Stimulated activated CD8-positive, alpha-beta memory T cell treated with anti-CD3 and anti-CD28 coated beads, Interleukin-15, amount 100 ng/mL, for 4 hours (primary cell): ENCODE results near the gene NSMF.
A peak's percentile ranks its signal among the peaks of the same experiment; 100 is the strongest.

Experiments
- DNase-seq, 2 donors: peaks; one replicate each; pipeline ENCODE4 v3.0.0-alpha.2; 2020; ENCODE audit warnings: low read depth in 2 of 2

The NSMF gene

DNA sequence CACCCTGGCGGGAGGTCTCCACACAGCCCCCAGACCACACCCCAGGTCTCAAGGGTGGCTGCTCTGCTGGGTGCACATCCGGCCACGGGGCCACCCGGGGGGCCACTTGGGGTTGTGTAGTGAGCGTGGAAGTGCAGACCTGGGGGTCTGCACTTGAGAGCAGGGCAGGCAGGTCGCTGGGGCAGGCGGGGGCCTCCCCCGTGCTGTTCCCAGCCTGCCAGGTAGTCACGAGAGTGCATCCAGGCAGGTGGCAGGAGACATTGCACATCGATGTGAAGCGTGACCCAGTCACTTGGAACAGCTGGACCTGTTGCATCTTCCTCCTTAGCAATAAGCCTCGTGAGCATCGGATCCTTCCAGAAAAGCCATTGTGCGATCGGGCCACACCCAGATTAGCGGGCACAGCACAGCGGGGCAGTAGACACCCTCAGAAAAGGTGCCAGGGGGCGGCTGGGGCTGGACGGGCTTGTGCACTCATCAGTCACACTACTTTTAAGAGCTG, 13.2 kb downstream of the NSMF start:
- no peak for DNase-seq

DNA sequence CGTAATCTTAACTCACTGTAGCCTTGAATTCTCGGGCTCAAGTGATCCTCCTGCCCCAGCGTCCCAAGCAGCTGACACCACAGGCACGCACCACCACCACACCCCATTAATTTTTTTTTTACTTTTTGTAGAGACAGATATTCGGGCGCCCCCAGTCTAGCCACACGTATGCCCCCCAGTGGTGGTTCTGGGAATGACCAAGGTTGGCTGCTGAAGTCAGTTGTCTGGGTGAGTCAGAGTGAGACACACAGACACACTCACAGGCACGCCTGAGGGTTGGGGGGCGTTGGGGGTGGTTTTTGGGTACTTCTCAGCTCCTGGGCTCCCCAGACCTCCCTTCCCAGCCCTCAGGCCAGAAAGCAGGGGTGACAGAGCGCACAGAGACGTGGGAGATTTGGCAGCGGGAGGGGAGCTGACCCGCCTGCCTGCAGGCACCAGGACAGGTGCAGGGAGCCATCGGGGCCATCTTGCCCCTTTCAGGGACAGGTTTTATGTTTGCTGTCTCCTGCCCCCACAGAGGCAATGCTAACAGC, 13.8 kb downstream of the NSMF start:
- DNase-seq: peak; percentile 63 to 77

DNA sequence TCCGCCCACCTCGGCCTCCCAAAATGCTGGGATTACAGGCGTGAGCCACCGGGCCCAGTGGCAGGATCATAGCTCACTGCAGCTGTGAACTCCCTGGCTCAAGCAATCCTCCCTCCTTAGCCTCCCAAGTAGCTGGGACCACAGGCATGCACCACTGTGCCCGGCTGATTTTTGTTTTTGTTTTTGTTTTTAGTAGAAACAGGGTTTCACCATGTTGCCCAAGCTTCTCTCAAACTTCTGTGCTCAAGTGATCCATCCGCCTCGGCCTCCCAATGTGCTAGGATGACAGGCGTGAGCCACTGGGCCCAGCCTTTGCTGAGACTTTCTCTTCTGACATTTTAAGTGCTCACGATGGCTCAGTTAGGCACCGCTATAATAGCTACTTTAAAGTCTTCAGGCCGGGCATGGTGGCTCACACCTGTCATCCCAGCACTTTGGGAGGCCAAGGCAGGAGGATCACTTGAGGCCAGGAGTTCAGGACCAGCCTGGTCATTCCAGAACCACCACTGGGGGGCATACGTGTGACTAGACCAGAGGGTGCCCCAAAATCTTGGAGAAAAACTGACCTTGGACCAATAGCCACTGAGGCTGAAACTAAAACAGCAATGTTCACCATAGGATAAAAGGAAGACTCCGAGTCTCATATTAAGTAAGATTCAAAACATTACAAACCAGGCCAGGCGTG, 14.9 kb downstream of the NSMF start:
- DNase-seq: no peak

DNA sequence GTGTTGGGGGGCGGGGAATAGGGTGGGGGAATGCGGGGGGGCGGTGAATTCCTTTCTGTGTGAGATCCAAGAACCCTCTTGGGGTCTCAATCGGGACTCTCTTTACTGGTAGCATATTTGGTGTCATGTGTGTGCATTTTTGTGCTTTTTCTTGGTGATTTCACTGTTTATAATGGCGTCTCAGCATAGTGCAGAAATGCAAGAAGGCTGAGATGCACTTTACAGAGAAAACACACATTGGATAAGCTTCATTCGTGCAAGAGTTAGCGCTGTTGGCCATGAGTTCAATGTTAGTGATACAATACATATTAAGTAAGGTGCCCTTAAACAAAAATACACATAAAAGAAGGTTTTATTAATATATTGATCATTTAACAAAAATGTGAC, 17.2 kb downstream of the NSMF start:
- DNase-seq: no peak

DNA sequence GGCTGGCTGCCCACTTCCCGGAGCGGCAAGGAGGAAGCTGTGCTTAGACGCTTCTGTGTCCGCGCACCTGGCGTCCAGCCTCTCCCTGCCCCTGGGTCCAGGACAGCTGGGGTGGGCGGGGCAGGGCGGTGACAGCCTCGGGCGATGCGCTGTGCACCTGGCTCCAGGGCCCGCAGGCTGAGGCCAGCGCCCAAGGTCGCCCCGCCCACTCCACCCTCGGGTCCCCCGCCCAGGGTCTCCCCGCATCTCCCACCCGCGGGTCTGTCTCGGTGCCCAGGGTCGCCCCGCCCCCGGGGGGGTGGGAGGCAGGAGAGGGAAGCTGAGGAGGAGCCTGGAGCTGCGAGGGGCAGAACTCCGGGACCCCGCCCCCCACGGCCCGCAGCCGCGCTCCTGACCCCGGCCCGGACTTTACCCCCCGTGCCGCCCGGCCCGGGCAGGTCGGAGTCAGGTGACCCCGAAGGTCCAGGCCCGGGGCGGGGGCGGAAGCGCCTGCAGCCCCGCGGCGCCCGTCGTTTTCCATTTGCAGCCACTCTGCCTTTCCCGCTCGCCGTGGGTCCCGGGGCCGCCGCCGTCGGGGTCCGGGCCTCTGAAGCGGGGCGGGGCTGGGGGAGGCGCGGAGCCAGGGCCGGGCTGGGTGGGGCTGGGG, 17.7 kb downstream of the NSMF start, which contains the start of gene ENTPD8:
Gene ENTPD8, minus strand, starts transcription at position 69 of the 646 bp plus-strand sequence. CDS start 3,072 bp downstream, outside the sequence.
- DNase-seq: no peak

DNA sequence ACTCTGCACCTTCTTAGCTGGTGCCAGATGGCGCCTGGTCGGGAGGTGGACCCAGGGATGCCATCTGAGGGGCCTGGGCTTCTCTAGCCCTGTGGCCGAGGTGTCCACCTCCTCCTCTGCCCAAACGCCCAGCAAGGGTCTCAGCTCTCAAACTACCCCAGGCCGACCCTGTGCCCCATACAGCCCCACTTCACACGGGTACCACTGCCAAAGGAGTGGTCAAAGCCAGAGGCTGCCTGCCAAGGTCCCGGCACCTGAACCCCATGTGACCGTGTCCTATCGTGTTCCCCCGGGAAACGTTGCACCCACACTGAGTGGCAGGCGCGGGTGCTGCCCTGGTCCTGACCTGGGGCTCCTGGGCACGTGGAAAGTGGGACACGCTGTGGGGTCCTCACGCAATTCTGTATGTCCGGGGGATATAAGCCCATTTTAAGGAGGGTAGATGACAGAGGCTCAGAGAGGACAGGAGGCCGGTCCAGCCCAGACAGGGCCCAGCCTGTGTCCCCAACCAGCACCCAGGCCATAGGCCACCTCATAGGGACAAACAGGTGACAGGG, 19.9 kb downstream of the NSMF start:
- DNase-seq: no peak

DNA sequence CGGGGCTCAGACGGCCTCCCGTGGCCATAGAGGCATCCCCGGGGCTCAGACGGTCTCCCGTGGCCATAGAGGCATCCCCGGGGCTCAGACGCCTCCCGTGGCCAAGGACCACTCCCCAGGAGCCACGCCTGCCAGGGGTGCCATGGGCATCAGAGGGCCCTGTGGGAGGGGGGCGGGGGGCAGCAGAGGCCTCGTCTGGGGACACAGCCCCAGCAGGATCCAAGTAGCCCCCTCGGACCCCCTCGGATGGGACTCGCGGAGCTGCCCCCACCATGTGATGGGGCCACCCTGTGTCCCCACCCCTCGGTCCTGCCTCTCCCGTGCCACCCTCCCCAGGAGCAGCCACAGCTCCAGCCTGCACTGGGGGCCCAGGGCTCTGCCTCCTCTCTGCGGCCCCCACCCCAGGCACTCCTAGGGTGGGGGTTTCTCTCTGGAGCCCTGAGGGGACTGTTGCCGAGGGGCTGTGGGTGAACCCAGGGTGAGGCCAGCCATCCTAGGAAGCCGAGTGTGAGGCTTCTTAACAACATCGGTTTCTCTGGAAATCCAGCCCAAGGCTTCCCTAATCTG, 20.5 kb downstream of the NSMF start:
- no peak for DNase-seq

DNA sequence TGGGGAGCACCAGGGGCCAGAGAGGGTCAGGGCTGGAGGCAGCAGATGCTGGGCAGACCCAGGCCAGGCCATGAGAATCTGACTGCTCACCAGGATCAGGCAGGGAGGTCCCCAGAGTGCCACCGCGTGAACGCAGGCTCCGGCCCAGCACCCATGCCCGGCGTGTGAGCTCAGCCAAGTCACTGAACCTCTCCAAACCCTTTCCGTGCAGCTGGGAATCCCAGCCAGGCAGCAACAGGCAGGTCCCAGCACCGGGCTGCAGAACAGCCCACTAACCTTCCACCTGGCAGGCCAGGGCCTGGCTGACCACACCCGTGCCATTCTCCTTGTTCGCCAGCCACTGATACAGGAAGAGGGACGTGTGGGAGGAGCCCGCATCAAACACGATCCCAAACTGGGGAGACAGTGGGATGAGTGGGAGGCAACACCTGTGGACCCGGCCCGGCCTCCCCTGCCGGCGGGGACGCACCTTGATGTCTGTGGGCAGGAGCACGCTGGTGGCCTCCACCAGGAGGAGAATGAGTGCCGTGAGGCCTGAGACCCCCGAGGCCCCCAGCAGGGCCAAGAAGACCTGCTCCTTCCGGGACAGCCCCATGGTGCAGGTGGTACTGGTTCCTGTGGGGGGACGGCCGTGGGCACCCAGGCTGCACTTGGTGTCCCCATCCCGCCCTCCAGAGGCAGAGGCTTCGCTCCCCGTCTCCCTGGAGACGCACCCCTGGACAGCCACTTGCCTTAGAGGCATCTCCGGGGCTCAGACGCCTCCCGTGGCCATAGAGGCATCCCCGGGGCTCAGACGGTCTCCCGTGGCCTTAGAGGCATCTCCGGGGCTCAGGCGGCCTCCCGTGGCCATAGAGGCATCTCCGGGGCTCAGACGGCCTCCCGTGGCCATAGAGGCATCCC, 21.2 kb downstream of the NSMF start:
- no peak for DNase-seq

DNA sequence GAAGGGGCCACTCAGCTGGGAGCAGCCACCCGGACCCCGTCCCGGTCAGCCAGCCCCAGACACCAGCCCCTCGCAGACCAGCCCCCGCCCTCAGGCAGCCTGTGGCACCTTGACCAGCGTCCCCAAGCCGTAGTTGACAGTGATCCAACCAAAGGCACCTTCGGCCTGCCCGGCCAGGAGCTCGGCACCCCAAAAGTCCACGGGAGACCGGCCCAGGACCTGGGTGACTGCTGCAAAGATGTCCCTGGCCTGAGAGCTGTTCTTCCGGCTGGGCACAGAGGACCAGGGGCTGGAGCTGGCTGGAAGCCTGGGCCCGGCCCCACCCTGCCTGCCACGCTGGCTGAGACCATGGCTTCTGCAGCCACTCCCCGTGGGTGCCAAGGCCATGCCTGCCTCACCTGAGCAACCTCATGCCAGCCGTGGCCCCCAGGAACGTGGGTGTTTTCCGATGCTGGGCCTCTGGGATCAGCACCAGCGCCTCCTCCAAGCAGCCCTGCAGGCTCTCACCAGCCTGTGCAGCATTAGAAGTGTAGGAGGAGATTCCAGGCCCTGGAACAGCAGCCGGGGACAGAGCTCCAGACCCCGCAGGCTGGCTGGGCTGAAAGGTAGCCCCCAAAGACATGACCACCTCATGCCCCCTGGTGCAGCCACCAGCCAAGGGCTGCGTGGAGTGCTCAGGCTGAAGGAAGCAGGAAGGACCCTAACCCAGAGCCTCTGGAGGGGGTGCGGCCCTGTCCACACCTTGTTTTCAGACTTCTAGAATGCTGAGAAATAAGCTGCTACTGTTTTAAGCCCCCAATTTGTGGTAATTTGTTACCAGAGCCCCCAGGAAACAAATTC, 22.2 kb downstream of the NSMF start:
- DNase-seq: no peak

DNA sequence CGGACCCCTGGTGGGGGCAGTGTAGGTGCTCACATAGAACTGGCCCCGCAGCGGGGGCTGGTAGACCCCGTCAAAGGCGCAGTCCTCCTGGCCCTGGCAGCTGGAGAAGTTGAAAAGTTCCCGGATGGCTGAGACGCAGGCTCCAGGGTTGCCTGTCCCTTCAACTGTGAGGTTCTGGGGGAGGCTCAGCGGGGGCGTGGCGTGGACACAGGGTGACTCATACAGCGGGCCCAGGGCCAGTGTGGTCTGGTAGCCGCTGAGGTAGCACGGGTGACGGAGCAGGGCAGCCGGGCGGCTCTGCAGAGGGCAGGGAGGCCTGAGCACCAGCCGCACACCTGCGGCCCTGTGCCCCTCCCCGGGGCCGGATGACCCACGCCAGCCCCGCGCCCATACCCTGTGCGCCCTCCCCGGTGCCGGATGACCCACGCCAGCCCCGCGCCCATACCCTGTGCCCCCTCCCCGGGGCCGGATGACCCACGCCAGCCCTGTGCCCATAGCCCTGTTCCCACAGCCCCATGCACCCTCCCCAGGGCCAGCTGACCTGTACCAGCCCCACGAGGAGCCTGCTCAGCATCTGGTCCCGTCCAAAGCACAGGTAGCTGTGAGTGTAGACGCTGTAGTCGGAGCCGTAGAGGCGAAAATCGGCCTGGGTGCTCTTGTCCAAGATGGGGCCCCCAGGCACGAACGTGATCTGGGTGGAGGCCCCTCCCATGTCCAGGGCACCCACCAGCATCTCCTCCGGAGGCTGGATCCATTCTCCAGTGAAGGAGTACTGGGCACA, 23.0 kb downstream of the NSMF start:
- no peak for DNase-seq

DNA sequence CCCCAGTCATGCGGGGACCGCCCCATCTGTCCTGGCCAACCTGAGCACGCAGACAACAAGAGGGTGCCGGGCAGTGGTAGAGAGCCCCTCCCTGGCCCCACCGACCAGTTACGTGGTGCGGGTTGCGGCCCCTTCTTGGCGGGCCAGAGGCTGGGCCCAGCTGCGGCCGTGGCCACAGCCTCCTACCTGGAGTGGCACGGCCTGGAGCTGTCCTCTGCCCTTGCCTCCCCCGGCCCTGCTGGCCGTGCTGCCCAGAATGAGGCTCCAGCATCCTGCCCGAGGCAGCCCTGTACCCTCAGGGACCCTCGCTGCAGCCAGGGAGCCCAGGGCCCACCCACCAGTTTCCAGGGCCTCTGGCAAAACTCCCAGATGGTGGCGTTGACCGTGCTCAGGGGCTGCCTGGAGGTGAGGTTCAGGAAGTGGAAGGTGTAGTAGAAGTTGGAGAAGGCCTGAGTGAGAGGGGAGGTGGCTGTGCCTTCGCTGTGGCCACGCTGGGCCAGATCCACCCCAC, 23.7 kb downstream of the NSMF start:
- DNase-seq: no peak

DNA sequence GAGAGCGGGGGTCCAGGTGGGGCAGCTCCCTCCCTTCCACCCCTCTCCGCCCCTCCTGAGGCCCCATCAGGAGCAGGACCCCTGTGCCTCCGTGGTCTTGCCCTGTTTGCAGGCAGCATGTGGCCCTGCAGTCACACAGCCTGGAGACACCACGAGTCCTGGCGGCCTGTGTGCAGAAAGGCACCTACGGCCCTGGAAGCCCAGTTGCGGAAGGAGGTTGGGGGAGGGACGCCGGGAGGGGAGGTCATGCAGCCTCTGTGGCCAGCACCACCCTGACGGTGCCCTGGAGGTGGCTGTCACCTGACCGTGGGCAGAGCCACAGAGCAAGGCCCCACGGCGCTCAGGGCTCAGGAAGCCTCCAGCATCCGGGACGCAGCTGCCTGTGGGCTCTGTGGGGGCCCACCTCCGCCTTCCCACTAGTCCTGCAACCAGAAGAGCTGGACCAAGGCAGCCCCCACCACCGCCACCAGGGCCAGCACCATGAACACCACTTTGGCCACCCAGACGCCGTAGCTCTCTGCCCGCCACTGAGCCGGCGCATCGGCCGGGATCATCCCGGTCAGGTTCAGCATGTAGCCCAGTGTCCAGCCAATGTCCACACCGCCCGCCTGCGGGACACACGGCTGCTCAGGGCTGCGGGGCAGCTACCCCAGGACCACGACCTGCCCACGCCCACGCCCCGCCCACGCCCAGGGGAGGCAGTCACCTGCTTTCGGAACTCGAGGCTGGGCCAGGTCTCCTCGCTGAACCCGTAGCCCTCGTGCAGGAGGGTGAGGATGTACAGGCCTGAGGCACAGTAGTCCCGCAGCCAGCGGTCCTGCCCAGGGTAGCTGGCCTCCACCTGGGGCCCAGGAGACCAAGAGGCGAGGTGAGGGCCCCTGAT, 24.4 kb downstream of the NSMF start:
- DNase-seq: no peak

DNA sequence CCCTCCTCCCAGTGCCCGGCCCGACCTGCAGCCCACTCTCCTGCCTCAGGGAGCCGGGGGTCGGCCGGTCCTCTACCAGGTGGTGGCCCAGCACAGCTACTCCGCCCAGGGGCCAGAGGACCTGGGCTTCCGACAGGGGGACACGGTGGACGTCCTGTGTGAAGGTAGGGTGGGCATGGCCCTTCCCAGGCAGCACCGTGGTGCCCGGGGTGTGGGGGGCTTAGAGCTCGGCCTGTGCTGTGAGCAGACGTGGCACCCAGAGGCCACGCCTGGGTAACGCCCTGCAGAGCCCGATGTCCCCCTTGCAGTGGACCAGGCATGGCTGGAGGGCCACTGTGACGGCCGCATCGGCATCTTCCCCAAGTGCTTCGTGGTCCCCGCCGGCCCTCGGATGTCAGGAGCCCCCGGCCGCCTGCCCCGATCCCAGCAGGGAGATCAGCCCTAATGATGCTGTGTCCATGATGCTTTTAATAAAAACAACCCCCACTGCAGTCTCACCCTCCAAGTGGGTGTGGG, 25.2 kb downstream of the NSMF start:
- no peak for DNase-seq

DNA sequence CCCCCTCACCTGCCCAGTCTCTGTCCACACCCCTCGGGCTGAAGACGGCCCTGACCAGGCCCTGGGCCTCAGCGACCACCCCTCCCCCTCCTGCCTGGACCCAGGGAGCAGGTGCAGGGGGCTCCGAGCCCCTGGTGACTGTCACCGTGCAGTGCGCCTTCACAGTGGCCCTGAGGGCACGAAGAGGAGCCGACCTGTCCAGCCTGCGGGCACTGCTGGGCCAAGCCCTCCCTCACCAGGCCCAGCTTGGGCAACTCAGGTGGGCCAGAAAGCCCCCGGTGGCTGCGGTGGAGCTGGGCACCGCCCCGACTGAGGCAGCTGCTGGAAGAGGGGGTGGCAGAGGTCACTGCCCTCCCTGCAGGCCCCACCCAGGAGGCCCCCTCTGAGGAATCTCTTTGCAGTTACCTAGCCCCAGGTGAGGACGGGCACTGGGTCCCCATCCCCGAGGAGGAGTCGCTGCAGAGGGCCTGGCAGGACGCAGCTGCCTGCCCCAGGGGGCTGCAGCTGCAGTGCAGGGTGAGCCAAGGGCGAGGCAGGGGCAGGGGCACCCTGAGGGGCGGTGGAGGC, 25.7 kb downstream of the NSMF start:
- no peak for DNase-seq

DNA sequence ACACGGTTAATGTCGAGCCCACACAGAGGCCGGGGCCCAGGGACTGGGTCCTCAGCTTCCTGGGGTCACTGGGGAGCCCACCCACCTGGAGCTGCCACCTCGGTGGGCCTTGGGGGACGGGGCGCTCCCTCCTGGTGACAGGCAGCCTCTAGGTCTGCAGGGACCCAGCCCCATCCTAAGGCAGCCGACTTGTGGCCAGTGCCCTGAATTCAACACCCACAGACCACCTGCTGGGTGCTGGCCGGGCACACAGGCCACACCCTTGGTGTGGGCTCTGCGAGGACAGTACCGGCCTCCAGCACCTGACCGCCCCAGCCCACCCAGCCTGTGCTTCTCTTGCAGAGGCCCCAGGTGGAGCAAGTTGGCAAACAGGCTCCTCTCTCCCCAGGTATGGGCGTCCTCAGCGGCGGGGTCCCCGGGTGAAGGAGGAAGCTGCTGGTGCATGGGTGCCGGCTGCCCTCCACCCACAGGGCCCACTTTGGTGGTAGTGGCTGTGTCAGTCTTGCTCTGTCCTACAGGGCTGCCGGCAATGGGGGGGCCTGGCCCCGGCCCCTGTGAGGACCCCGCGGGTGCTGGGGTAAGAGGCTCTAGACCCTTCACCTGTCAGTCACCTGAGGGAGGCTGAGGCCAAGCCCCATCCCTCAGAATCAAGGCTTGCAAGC, 26.3 kb downstream of the NSMF start:
- DNase-seq: no peak

DNA sequence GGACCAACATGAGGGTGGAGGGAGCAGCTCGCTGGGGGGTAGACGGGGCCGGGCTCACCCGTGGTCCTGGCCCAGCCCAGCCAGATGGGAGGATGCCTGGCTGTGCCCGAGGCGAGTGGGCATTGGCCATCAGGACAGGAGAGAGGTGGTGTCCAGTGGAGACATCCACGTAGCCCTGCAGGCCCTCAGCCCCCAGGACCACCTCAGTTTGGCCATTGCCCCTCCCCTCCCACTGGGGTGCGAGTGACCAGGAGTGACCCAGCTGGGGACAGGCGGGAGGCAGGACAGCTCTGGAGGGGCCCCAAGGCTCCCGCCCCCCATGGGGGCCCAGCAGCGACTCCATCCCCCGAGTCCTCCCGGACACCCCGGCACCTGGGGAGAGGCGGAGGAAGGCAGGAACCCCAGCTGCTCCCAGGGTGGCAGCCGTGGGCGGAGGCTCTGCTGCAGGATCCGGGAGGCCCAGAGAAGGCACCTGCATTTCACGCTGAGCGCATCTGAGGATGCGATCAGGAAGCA, 27.7 kb downstream of the NSMF start:
- no peak for DNase-seq

DNA sequence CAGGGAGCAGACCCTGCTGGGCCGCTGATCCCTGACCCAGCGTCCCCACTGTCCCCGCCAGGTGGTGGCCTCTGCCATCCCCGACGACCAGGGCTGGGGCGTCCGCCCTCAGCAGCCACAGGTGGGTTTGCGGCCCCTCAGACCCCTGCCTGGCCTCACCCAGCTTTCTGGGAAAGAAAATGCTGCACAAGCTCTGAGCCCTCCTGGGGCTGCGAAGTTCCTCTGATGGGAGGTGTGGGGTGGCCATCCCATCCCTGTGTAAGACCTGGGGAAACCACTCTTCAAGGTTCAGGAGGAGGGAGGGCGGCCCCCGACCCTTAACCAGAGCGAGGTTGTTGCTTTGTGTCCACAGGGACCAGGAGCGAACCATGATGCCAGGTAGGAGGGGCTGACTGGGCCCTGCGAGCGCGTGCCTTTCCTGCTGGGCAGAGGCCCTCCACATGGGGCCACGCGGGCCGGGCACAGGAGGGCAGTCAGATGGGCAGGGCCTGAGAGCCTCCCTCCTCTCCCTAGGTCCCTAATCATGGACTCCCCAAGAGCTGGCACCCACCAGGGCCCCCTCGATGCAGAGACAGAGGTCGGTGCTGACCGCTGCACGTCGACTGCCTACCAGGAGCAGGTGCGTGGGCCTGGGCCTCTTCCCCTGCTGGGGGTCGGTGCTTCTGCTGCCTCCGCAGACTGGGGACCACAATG, 28.3 kb downstream of the NSMF start:
- no peak for DNase-seq
